ENCODE data around the gene SCAF4. TPM values are rescaled to one million over a fixed set of nuclear protein-coding genes. Genes with fewer than 3 reads are reported as not detected.

Gene SCAF4
- total and polyA plus RNA-seq, 2 of the 8 experiments (the other 6 are each of a cell fraction or from before 2014, with no cell fraction given) = 28.9 to 55.1 TPM

- FAIRE-seq (no peak), DNase-seq (ENCODE audit: low read depth in 1 of 2, low spot score in 2 of 2) (no peak)
- Histone ChIP-seq H3K23me2 (ENCODE audit: low read depth, low read length) (no peaks in the 10 kb centered on the region), H2BK20ac (ENCODE audit: low read length) (no peak overlapping the region), H4K8ac (ENCODE audit: extremely low read depth, insufficient read depth, low read length) (no peak overlapping the region), H3K4me2 (ENCODE audit: insufficient read depth in 1 of 2, low read depth in 2 of 2, low read length in 2 of 2) (no peak overlapping the region), H3K27me3 (replicated peaks in 1 of 4; ENCODE audit: control insufficient read depth in 3 of 4, extremely low read depth in 1 of 4, insufficient read depth in 3 of 4, low read length in 3 of 4) (no peaks in the 10 kb centered on the region), H3K56ac (replicated peaks; ENCODE audit: insufficient read length, low read depth, low read length) (no peak overlapping the region), H2AFZ (ENCODE audit: low read length) (0 out of 2 replicates have a peak overlapping the region, but pooled peaks have one; percentile 59), H4K91ac (replicated peaks; ENCODE audit: insufficient read length, low read length) (no peak overlapping the region), H3K79me1 (ENCODE audit: low read depth, low read length) (no peaks in the 10 kb centered on the region), H2BK5ac (ENCODE audit: low read depth, low read length) (no peak overlapping the region), H3K9ac (replicated peaks in 1 of 4; ENCODE audit: extremely low read depth in 1 of 4, low read depth in 3 of 4, low read length in 3 of 4) (no peak overlapping the region), H4K5ac (ENCODE audit: insufficient read length, low read depth, low read length) (no peak overlapping the region), H3K14ac (ENCODE audit: insufficient read length) (no peak overlapping the region), H3K23ac (ENCODE audit: insufficient read length) (no peak overlapping the region), H3K36me3 (ENCODE audit: control insufficient read depth in 2 of 4, insufficient read depth in 4 of 4, low read length in 3 of 4) (no peaks in the 10 kb centered on the region), H3K4ac (replicated peaks; ENCODE audit: insufficient read length, low read depth, low read length) (no peak overlapping the region), H2AK5ac (ENCODE audit: low read depth, low read length) (no peak overlapping the region), H3K18ac (ENCODE audit: extremely low read depth, low read length) (no peak overlapping the region), H3K9me3 (ENCODE audit: insufficient read depth in 2 of 2, low read depth in 1 of 2, low read length in 1 of 2) (no peaks in the 10 kb centered on the region; a peak in 1 of 4 replicates), H3K79me2 (ENCODE audit: control insufficient read depth in 1 of 2, insufficient read depth in 2 of 2, low read length in 2 of 2) (no peaks in the 10 kb centered on the region), H2BK15ac (ENCODE audit: low read length) (no peak overlapping the region), H3K4me1 (replicated peaks in 1 of 4; ENCODE audit: control insufficient read depth in 3 of 4, insufficient read depth in 4 of 4, low read length in 3 of 4) (no peaks in the 10 kb centered on the region), H3K4me3 (ENCODE audit: extremely low read depth in 1 of 4, insufficient read depth in 2 of 4, low read depth in 3 of 4, low read length in 4 of 4) (no peak overlapping the region), H3K27ac (ENCODE audit: low read depth, low read length) (no peak overlapping the region), H2BK12ac (ENCODE audit: low read depth, low read length) (no peak overlapping the region), H2BK120ac (replicated peaks; ENCODE audit: low read depth, low read length) (no peak overlapping the region), H4K20me1 (replicated peaks in 1 of 2; ENCODE audit: control insufficient read depth in 1 of 2, insufficient read depth in 2 of 2, low read length in 2 of 2) (no peaks in the 10 kb centered on the region)
- TF ChIP-seq POLR2AphosphoS5 (IDR thresholded peaks at IDR 0.05; ENCODE audit: low read depth, low read length) (no peak), ATF3 (IDR thresholded peaks at IDR 0.05; ENCODE audit: insufficient read depth, low read depth, low read length) (no peak), E2F6 (IDR thresholded peaks at IDR 0.05) (no peak), CTBP2 (IDR thresholded peaks at IDR 0.05; ENCODE audit: borderline replicate concordance, insufficient read depth, insufficient read length, low read length) (no peak), HDAC6 (IDR thresholded peaks at IDR 0.05; ENCODE audit: low read depth, low read length) (no peak), TAF1 (IDR thresholded peaks at IDR 0.05; ENCODE audit: low read depth, low read length) (no peak), GABPA (IDR thresholded peaks at IDR 0.05; ENCODE audit: borderline replicate concordance, insufficient read depth, low read length) (no peak), HDAC2 (IDR thresholded peaks at IDR 0.05; ENCODE audit: borderline replicate concordance in 1 of 2, low read depth in 2 of 2, low read length in 2 of 2) (no peak), TEAD4 (IDR thresholded peaks at IDR 0.05; ENCODE audit: low read depth, low read length) (no peak)
- POLR2A ChIA-PET (ENCODE audit: partially characterized antibody) = no interaction called here
- CTCF ChIA-PET (ENCODE audit: partially characterized antibody) = no interaction called here
- 85% methylated on average over 3 of the region's 3 CpGs; no CpG with 5 or more reads in 1 of the 2 experiments for WGBS, 2 experiments (ENCODE audit: extremely low coverage in 1 of 2, insufficient coverage in 1 of 2, insufficient read length in 1 of 2, insufficient replicate concordance in 2 of 2, low coverage in 1 of 2, low lambda C conversion rate in 2 of 2, missing lambda C conversion rate in 1 of 2)
Measured at GRCh38 chr21:31634993-31635392, 96.9 kb downstream of the SCAF4 start.
